HG03039 (cell line): ENCODE data around the gene THSD7B.
"Not testable (repeated sequence)": the region's sequence is repeated elsewhere in the genome, so short reads cannot be mapped to it uniquely, and the experiment has no call there.

Experiments
- ATAC-seq: cut with Tn5 transposase; IDR thresholded peaks from one replicate; pipeline ENCODE4 v1.9.1; 2021; ENCODE audit warnings: mild to moderate bottlenecking, moderate library complexity; ENCODE audit not compliant: unreplicated experiment

THSD7B gene, protein sequence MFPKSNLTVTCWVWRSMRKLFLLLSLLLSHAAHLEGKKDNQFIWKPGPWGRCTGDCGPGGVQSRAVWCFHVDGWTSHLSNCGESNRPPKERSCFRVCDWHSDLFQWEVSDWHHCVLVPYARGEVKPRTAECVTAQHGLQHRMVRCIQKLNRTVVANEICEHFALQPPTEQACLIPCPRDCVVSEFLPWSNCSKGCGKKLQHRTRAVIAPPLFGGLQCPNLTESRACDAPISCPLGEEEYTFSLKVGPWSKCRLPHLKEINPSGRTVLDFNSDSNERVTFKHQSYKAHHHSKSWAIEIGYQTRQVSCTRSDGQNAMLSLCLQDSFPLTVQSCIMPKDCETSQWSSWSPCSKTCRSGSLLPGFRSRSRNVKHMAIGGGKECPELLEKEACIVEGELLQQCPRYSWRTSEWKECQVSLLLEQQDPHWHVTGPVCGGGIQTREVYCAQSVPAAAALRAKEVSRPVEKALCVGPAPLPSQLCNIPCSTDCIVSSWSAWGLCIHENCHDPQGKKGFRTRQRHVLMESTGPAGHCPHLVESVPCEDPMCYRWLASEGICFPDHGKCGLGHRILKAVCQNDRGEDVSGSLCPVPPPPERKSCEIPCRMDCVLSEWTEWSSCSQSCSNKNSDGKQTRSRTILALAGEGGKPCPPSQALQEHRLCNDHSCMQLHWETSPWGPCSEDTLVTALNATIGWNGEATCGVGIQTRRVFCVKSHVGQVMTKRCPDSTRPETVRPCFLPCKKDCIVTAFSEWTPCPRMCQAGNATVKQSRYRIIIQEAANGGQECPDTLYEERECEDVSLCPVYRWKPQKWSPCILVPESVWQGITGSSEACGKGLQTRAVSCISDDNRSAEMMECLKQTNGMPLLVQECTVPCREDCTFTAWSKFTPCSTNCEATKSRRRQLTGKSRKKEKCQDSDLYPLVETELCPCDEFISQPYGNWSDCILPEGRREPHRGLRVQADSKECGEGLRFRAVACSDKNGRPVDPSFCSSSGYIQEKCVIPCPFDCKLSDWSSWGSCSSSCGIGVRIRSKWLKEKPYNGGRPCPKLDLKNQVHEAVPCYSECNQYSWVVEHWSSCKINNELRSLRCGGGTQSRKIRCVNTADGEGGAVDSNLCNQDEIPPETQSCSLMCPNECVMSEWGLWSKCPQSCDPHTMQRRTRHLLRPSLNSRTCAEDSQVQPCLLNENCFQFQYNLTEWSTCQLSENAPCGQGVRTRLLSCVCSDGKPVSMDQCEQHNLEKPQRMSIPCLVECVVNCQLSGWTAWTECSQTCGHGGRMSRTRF (N-terminal part only)

GRCh38 chr2:136765256-136766072 lies at the start of gene THSD7B:
Gene THSD7B, plus strand, starts transcription at chr2:136765545. Its CDS starts 116,634 bp downstream, at chr2:136882179.
- ATAC-seq = no peak

DNA sequence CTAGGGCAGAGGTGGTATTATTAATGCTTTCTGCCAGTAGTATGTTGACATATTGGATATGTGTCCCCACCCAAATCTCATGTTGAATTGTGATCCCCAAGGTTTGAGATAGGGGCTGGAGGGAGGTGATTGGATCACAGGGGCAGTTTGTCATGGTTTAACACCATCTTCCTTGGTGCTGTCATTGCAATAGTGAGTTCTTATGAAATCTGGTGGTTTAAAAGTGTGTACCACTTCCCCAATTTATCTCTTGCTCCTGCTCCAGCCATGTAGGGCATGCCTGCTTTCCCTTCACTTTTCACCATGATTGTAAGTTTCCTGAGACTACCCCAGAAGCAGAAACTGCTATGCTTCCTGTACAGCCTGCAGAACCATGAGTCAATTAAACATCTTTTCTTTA lies 47.1 kb upstream of the THSD7B start:
- ATAC-seq = no peak

GRCh38 chr2:136727973-136728699 lies 37.2 kb upstream of the THSD7B start:
- ATAC-seq = no peak

DNA sequence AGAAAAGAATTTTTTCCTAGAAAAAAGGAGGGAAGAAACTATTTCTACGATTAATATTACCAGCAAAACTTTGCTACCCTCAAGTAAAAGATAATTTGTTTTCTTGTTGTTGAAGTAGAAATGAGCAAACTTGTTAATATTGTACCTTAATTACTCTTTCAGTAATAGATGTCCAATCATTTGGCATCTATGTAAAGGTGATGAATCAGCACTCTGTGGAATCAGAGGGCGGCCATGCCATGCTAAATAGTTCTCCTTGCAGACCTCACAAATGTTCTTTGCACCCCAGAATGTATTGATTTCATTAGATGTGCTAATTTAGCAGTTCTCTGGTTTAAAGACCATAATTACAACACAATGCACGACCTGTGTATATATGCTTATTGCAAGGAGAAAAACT lies 29.1 kb upstream of the THSD7B start:
- no peak for ATAC-seq

GRCh38 chr2:136738044-136738443 lies 27.3 kb upstream of the THSD7B start:
- no peak for ATAC-seq

DNA sequence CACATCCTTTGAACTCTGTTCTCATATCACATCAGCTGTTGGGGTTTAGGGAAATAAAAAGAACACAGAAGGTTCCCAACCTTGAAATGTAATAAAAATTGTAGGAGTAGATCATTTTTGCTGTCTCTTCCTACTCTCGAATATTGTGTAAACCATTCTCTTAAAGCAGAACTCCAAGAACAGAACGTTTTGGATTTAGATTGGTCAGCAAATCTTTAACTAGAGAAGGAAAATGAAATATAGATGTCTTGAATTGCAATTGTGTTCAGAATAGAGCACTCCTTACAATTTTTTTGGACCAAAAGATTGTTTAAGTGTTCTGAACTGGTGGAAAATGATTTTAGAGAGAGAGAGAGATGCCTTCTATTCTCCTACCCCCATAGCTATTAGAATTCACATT lies 23.9 kb upstream of the THSD7B start:
- no peak for ATAC-seq

GRCh38 chr2:136750065-136750464 lies 15.3 kb upstream of the THSD7B start:
- ATAC-seq = no peak

GRCh38 chr2:136751406-136751805 lies 13.9 kb upstream of the THSD7B start:
- ATAC-seq = no peak

DNA sequence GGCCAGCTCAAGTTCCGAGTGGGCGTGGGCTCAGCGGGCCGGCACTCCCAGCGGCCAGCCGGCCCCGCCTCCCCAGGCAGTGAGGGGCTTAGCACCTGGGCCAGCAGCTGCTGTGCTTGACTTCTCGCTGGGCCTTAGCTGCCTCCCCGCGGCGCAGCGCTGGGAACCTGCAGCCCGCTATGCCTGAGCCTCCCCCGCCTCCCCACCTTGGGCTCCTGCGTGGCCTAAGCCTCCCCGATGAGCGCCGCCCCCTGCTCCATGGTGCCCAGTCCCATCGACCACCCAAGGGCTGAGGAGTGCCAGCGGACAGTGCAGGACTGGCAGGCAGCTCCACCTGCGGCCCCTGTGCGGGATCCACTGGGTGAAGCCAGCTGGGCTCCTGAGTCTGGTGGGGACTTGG lies 6.8 kb upstream of the THSD7B start:
- ATAC-seq = not testable (repeated sequence)

DNA sequence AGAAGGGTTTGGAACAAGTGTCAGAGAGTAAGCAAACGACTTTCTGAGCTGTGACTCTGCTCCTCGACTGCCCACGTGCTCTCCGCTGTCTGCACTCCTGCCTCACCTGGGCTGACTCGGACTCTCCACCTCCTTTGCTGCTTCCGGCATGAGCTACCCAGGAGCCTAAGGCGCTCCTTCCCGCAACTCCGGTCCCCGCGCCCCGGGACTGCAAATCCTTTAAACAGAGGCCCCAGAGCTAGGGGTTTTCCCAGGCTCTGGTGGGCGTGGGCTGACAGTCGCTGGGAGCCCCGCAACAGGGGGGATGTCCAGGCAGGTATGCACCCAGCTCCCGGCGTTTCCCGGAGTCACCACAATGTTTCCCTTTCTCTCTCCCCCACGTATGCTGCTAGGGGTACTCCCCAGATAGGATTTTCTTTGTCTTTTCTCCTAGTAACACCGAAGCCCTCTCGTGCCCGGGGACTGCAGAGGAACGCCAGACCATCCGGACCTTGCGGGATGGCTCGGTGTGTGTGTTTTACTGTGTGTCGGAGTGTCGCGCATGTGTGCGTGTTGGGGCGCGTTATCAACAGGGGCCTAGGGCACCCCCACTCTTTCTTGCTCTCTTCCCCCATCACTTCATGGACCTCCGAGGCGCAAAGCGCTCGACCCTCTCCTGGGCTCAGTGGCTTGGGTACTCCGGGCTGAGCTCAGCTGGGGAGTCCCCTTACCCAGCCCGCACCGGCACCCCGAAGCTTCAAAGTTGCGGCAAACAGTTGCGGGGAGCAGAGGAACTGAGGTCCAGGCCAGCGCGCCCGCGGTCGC lies 691 bp upstream of the THSD7B start:
- no peak for ATAC-seq

DNA sequence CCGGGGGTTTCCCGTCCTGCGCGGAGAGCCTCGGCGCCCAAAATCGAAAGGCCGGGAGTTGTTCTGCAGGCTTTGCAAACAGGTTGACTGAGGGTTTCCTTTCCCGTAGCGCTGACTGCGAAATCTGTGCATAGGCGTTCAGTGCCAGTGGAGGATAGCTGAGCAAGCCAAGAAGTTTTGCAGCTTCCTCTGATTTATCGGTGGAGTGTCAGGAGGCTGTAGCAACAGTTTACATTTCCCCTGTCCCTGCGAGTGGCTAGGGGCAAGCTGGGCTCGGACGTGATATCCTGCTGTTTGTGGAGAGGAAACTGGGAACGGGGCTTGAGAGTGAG lies 694 bp downstream of the THSD7B start:
- ATAC-seq = no peak

DNA sequence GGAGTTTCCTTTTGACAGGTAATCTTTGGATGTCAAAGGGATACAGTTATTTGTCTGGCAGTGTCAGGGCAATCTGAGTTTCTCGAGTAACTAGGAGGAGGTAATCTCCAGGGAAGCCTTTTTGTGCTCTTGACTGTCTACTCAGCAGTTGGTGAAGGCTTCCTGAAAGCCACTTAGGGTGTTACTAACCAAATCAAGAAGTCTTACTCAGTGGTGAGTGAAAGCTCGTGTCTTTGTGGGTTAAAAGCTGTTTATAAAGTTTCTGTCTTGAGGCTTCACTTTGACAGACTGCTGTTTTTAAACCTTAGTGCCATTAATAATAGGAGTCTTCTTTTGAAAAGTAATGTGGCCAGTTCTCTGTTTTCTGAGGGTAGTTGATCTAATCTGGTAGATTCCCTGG lies 1.7 kb downstream of the THSD7B start:
- ATAC-seq = no peak

GRCh38 chr2:136769871-136770270 lies 4.5 kb downstream of the THSD7B start:
- ATAC-seq = no peak

DNA sequence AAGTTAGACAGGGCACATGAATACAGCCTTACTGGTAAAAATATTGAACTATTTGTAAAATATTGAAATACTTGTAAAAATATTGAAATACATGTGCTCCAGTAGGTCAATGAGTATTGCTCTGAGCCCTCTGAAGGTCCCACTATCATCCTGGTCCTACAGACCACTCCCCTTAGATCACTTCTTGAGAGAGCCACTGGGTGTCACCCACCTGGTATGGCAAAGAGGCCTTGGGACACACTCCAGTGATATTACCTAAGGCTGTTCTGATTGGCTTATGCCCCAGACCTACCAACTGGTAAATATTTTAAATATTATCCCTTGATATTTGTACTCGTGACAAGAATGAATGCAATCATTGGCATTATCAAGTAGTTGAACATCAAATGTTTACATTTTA lies 5.0 kb downstream of the THSD7B start:
- ATAC-seq = no peak

GRCh38 chr2:136777391-136777790 lies 12.0 kb downstream of the THSD7B start:
- no peak for ATAC-seq

- ATAC-seq = no peak
Observed at GRCh38 chr2:136783856-136784255, 18.5 kb downstream of the THSD7B start.

- ATAC-seq = no peak
Observed at GRCh38 chr2:136785215-136785614, 19.9 kb downstream of the THSD7B start.

DNA sequence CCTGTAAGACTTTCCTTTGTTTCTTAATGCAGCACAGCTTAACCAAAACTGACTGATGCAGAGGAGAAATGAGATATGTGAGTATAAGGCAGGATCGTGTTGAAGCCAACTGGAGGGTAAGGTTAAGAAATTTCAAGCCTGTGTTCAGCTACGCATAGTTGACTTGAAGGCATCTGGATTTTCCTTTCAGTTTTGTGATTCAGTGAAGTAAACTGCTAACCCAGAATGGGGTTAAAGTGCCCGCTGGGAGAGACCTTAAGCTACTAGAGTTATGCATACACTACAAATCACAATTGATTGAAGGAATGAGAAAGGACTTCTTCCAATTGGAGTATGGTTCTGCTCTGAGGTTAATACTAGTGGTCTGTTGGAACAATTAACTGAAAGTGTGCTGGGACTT lies 22.6 kb downstream of the THSD7B start:
- ATAC-seq = no peak

GRCh38 chr2:136796339-136796738 lies 31.0 kb downstream of the THSD7B start:
- ATAC-seq = no peak
